GM21619 (cell line): ENCODE results near the gene WDR47.
A peak's percentile ranks its signal among the peaks of the same experiment; 100 is the strongest.

Experiments used
- ATAC-seq: cut with Tn5 transposase; IDR thresholded peaks from one replicate; pipeline ENCODE4 v1.9.1; 2021; ENCODE audit not compliant: unreplicated experiment

The WDR47 gene

GRCh38 chr1:109041621-109042468, at the start of gene WDR47:
WDR47 (minus strand) TSS chr1:109042102; CDS start chr1:109023512, 18,590 bp downstream.
- ATAC-seq = peak; percentile 96

GRCh38 chr1:109091078-109091838, 49.4 kb upstream of the WDR47 start:
- ATAC-seq = peak; percentile 47

GRCh38 chr1:109090196-109091077, 48.5 kb upstream of the WDR47 start, which contains the start of gene TMEM167B:
TMEM167B (plus strand) TSS chr1:109090764; CDS start chr1:109090873, 109 bp downstream.
- peak; percentile 91 for ATAC-seq

- no peak for ATAC-seq
Observed at GRCh38 chr1:109089242-109090015, 47.5 kb upstream of the WDR47 start.

GRCh38 chr1:109084563-109085517, 42.9 kb upstream of the WDR47 start:
- ATAC-seq = no peak

GRCh38 chr1:109083923-109084322, 42.0 kb upstream of the WDR47 start:
- no peak for ATAC-seq

- no peak for ATAC-seq
Observed at GRCh38 chr1:109083501-109083900, 41.6 kb upstream of the WDR47 start.

GRCh38 chr1:109080441-109081082, 38.7 kb upstream of the WDR47 start:
- ATAC-seq = no peak

GRCh38 chr1:109079240-109079622, 37.3 kb upstream of the WDR47 start:
- ATAC-seq = no peak

GRCh38 chr1:109078317-109078716, 36.4 kb upstream of the WDR47 start:
- ATAC-seq = no peak

- peak; percentile 99 for ATAC-seq
Observed at GRCh38 chr1:109075531-109076490, 33.9 kb upstream of the WDR47 start, which contains the start of gene TAF13. TAF13 (minus strand) TSS chr1:109076003; CDS start chr1:109075947, 56 bp downstream.

- no peak for ATAC-seq
Observed at GRCh38 chr1:109069294-109069693, 27.4 kb upstream of the WDR47 start.

- ATAC-seq = no peak
Observed at GRCh38 chr1:109067883-109068282, 26.0 kb upstream of the WDR47 start.

GRCh38 chr1:109065137-109065536, 23.2 kb upstream of the WDR47 start:
- no peak for ATAC-seq

GRCh38 chr1:109061183-109061582, 19.3 kb upstream of the WDR47 start:
- ATAC-seq = no peak

- ATAC-seq = no peak
Observed at GRCh38 chr1:109060707-109061106, 18.8 kb upstream of the WDR47 start.

- ATAC-seq = no peak
Observed at GRCh38 chr1:109059026-109059425, 17.1 kb upstream of the WDR47 start.
